ENCODE measurements around the gene BPGM.

The BPGM gene

GRCh38 chr7:134710854-134711624 is 64.4 kb downstream of the BPGM start:
- Histone ChIP-seq H3K4me1 (ENCODE audit: control insufficient read depth, insufficient read depth, low read length, poor library complexity, severe bottlenecking) (peaks cover 6% of the 10 kb centered on the region), H3K27ac (ENCODE audit: insufficient read depth, low read length, poor library complexity, severe bottlenecking) (peak overlapping the region; percentile 62), H3K27me3 (replicated peaks; ENCODE audit: control insufficient read depth, insufficient read depth, low read length, poor library complexity, severe bottlenecking) (no peaks in the 10 kb centered on the region), H3K9me3 (ENCODE audit: control insufficient read depth, low read length) (no peaks in the 10 kb centered on the region), H3K4me3 (ENCODE audit: insufficient read depth, low read depth, low read length, poor library complexity, severe bottlenecking) (peak overlapping the region; percentile 10), H3K36me3 (ENCODE audit: control insufficient read depth, insufficient read depth, low read length) (no peaks in the 10 kb centered on the region)
- peak; percentile 27 to 60 (median 31) for DNase-seq

GRCh38 chr7:134712196-134712595 is 65.5 kb downstream of the BPGM start:
- DNase-seq = no peak
- Histone ChIP-seq H3K27ac (ENCODE audit: insufficient read depth, low read length, poor library complexity, severe bottlenecking) (no peak overlapping the region), H3K4me3 (ENCODE audit: insufficient read depth, low read depth, low read length, poor library complexity, severe bottlenecking) (no peak overlapping the region), H3K4me1 (ENCODE audit: control insufficient read depth, insufficient read depth, low read length, poor library complexity, severe bottlenecking) (peaks cover 6% of the 10 kb centered on the region), H3K27me3 (replicated peaks; ENCODE audit: control insufficient read depth, insufficient read depth, low read length, poor library complexity, severe bottlenecking) (no peaks in the 10 kb centered on the region), H3K9me3 (ENCODE audit: control insufficient read depth, low read length) (no peaks in the 10 kb centered on the region), H3K36me3 (ENCODE audit: control insufficient read depth, insufficient read depth, low read length) (no peaks in the 10 kb centered on the region)

GRCh38 chr7:134714470-134715205 is 68.0 kb downstream of the BPGM start:
- Histone ChIP-seq H3K36me3 (ENCODE audit: control insufficient read depth, insufficient read depth, low read length) (no peaks in the 10 kb centered on the region), H3K27me3 (replicated peaks; ENCODE audit: control insufficient read depth, insufficient read depth, low read length, poor library complexity, severe bottlenecking) (no peaks in the 10 kb centered on the region), H3K4me3 (ENCODE audit: insufficient read depth, low read depth, low read length, poor library complexity, severe bottlenecking) (no peak overlapping the region), H3K9me3 (ENCODE audit: control insufficient read depth, low read length) (no peaks in the 10 kb centered on the region), H3K27ac (ENCODE audit: insufficient read depth, low read length, poor library complexity, severe bottlenecking) (no peak overlapping the region), H3K4me1 (ENCODE audit: control insufficient read depth, insufficient read depth, low read length, poor library complexity, severe bottlenecking) (peaks cover 6% of the 10 kb centered on the region)
- DNase-seq = no peak

GRCh38 chr7:134718211-134718875 is 71.7 kb downstream of the BPGM start:
- Histone ChIP-seq H3K9me3 (ENCODE audit: control insufficient read depth, low read length) (no peaks in the 10 kb centered on the region), H3K36me3 (ENCODE audit: control insufficient read depth, insufficient read depth, low read length) (no peaks in the 10 kb centered on the region), H3K4me3 (ENCODE audit: insufficient read depth, low read depth, low read length, poor library complexity, severe bottlenecking) (no peak overlapping the region), H3K27me3 (replicated peaks; ENCODE audit: control insufficient read depth, insufficient read depth, low read length, poor library complexity, severe bottlenecking) (no peaks in the 10 kb centered on the region), H3K27ac (ENCODE audit: insufficient read depth, low read length, poor library complexity, severe bottlenecking) (no peak overlapping the region), H3K4me1 (ENCODE audit: control insufficient read depth, insufficient read depth, low read length, poor library complexity, severe bottlenecking) (no peaks in the 10 kb centered on the region)
- DNase-seq = no peak

- DNase-seq = no peak
- no peak overlapping the region for H3K27ac ChIP-seq (ENCODE audit: insufficient read depth, low read length, poor library complexity, severe bottlenecking)
- no peaks in the 10 kb centered on the region for H3K9me3 ChIP-seq (ENCODE audit: control insufficient read depth, low read length)
These were observed 73.7 kb downstream of the BPGM start for GRCh38 chr7:134720091-134720935.

GRCh38 chr7:134721171-134721570 is 74.5 kb downstream of the BPGM start:
- Histone ChIP-seq H3K36me3 (ENCODE audit: control insufficient read depth, insufficient read depth, low read length) (no peaks in the 10 kb centered on the region), H3K9me3 (ENCODE audit: control insufficient read depth, low read length) (no peaks in the 10 kb centered on the region), H3K4me3 (ENCODE audit: insufficient read depth, low read depth, low read length, poor library complexity, severe bottlenecking) (no peak overlapping the region), H3K27ac (ENCODE audit: insufficient read depth, low read length, poor library complexity, severe bottlenecking) (no peak overlapping the region), H3K4me1 (ENCODE audit: control insufficient read depth, insufficient read depth, low read length, poor library complexity, severe bottlenecking) (no peaks in the 10 kb centered on the region), H3K27me3 (replicated peaks; ENCODE audit: control insufficient read depth, insufficient read depth, low read length, poor library complexity, severe bottlenecking) (no peaks in the 10 kb centered on the region)
- DNase-seq = no peak

More at GRCh38 chr7:134720091-134720935, 73.7 kb downstream of the BPGM start:
- Histone ChIP-seq H3K4me3 (ENCODE audit: insufficient read depth, low read depth, low read length, poor library complexity, severe bottlenecking) (no peak overlapping the region), H3K4me1 (ENCODE audit: control insufficient read depth, insufficient read depth, low read length, poor library complexity, severe bottlenecking) (no peaks in the 10 kb centered on the region), H3K27me3 (replicated peaks; ENCODE audit: control insufficient read depth, insufficient read depth, low read length, poor library complexity, severe bottlenecking) (no peaks in the 10 kb centered on the region), H3K36me3 (ENCODE audit: control insufficient read depth, insufficient read depth, low read length) (no peaks in the 10 kb centered on the region)

- DNase-seq = no peak
- Histone ChIP-seq H3K4me1 (ENCODE audit: control insufficient read depth, insufficient read depth, low read length, poor library complexity, severe bottlenecking) (no peaks in the 10 kb centered on the region), H3K36me3 (ENCODE audit: control insufficient read depth, insufficient read depth, low read length) (no peaks in the 10 kb centered on the region), H3K4me3 (ENCODE audit: insufficient read depth, low read depth, low read length, poor library complexity, severe bottlenecking) (no peak overlapping the region), H3K9me3 (ENCODE audit: control insufficient read depth, low read length) (no peaks in the 10 kb centered on the region), H3K27me3 (replicated peaks; ENCODE audit: control insufficient read depth, insufficient read depth, low read length, poor library complexity, severe bottlenecking) (no peaks in the 10 kb centered on the region), H3K27ac (ENCODE audit: insufficient read depth, low read length, poor library complexity, severe bottlenecking) (no peak overlapping the region)
These were observed 76.2 kb downstream of the BPGM start for GRCh38 chr7:134722786-134723322.

GRCh38 chr7:134723892-134724291 is 77.2 kb downstream of the BPGM start:
- Histone ChIP-seq H3K36me3 (ENCODE audit: control insufficient read depth, insufficient read depth, low read length) (no peaks in the 10 kb centered on the region), H3K27ac (ENCODE audit: insufficient read depth, low read length, poor library complexity, severe bottlenecking) (no peak overlapping the region), H3K27me3 (replicated peaks; ENCODE audit: control insufficient read depth, insufficient read depth, low read length, poor library complexity, severe bottlenecking) (no peaks in the 10 kb centered on the region), H3K9me3 (ENCODE audit: control insufficient read depth, low read length) (no peaks in the 10 kb centered on the region), H3K4me3 (ENCODE audit: insufficient read depth, low read depth, low read length, poor library complexity, severe bottlenecking) (no peak overlapping the region), H3K4me1 (ENCODE audit: control insufficient read depth, insufficient read depth, low read length, poor library complexity, severe bottlenecking) (no peaks in the 10 kb centered on the region)
- no peak for DNase-seq

- H3K27me3 ChIP-seq (replicated peaks; ENCODE audit: control insufficient read depth, insufficient read depth, low read length, poor library complexity, severe bottlenecking) = no peaks in the 10 kb centered on the region
- no peak overlapping the region for H3K4me3 ChIP-seq (ENCODE audit: insufficient read depth, low read depth, low read length, poor library complexity, severe bottlenecking)
- no peaks in the 10 kb centered on the region for H3K9me3 ChIP-seq (ENCODE audit: control insufficient read depth, low read length)
- no peak overlapping the region for H3K27ac ChIP-seq (ENCODE audit: insufficient read depth, low read length, poor library complexity, severe bottlenecking)
- DNase-seq = no peak
- H3K36me3 ChIP-seq (ENCODE audit: control insufficient read depth, insufficient read depth, low read length) = no peaks in the 10 kb centered on the region
- no peaks in the 10 kb centered on the region for H3K4me1 ChIP-seq (ENCODE audit: control insufficient read depth, insufficient read depth, low read length, poor library complexity, severe bottlenecking)
These were observed 78.0 kb downstream of the BPGM start for GRCh38 chr7:134724606-134725005.
